ENCODE measurements around the gene HIF3A. TPM values are rescaled to one million over a fixed set of nuclear protein-coding genes. Genes with fewer than 3 reads are reported as not detected.

Gene HIF3A
- polyA plus RNA-seq (2013, experiment 1 of 2), result 26.2 TPM
- polyA plus RNA-seq (2013, experiment 2 of 2), result 28.6 TPM

DNA sequence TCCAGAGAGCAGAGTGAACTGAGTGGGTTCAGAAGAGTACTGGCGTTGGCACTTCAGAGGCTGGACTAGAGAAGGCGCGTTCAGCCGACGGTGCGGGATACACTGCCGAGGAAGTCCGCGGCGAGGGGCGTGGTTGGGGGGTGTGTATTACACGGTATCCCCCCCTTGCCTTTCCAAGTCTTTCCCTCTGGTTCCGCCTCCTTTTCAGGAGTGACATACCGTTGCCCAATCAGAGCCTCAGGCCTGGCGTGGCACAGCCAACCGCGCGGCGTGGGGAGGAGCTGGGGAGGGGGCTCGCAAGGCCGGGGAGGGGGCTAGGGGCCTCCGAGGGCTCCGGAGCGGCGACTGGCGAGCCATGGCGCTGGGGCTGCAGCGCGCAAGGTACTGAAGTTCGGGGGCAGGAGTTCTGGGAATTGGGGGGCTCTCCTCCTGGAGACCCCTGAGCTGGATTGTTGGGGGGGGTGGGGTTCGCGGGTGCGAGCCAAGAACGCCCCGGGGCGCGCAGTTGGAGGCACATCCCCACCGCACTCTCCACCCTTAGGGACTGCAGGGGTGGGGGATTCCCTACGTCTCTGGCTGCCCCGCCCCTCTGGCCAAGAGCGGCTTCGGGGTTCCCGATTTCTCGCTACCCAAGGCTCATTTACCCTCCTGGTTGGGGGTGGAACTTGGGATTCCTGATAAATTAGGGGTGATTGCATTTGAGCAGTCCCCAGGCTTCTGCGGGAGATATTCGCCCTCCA, at the start of gene HIF3A:
Gene HIF3A (plus strand): TSS at position 321 of the 740 bp plus-strand sequence. CDS start 35 bp downstream, at position 356.
- Histone ChIP-seq H3K14ac (ENCODE audit: low read length) (no peak within 1 kb of the TSS), H3K79me1 (ENCODE audit: low read depth, low read length) (peaks cover 4% of the 10 kb centered on the region), H3K27me3 (ENCODE audit: control insufficient read depth in 3 of 3, insufficient read depth in 3 of 3, low read depth in 1 of 3, low read length in 3 of 3) (peaks cover 0 to 2% (median 0%) of the 10 kb centered on the region in 3 experiments), H4K91ac (ENCODE audit: low read depth, low read length, poor library complexity) (no peak within 1 kb of the TSS), H3K9me3 (replicated peaks in 1 of 2; ENCODE audit: control insufficient read depth in 2 of 2, insufficient read depth in 1 of 2, low read depth in 1 of 2, low read length in 2 of 2) (peaks cover 0 to 4% of the 10 kb centered on the region in 2 donors), H3K36me3 (replicated peaks in 1 of 2; ENCODE audit: control insufficient read depth in 2 of 2, insufficient read depth in 2 of 2, low read length in 2 of 2) (no peaks in the 10 kb centered on the region), H3K27ac (replicated peaks; ENCODE audit: low read length) (no peak within 1 kb of the TSS), H3K4ac (ENCODE audit: low read length) (no peak within 1 kb of the TSS), H2BK15ac (ENCODE audit: low read length) (peak within 1 kb of the TSS; percentile 88), H4K8ac (ENCODE audit: low read depth, low read length) (no peak within 1 kb of the TSS), H3K4me1 (ENCODE audit: control insufficient read depth in 2 of 2, insufficient read depth in 1 of 2, low read depth in 1 of 2, low read length in 2 of 2) (peaks cover 10 to 20% of the 10 kb centered on the region in 2 donors), H3K9ac (ENCODE audit: low read depth, low read length, poor library complexity) (peak within 1 kb of the TSS; percentile 30), H3K18ac (ENCODE audit: low read length) (peak within 1 kb of the TSS; percentile 95), H2AK5ac (ENCODE audit: low read depth, low read length) (peak within 1 kb of the TSS; percentile 66), H2BK120ac (ENCODE audit: low read depth, low read length) (no peak within 1 kb of the TSS), H2BK5ac (ENCODE audit: low read length) (peak within 1 kb of the TSS; percentile 72), H3K4me2 (ENCODE audit: insufficient read depth, low read length, poor library complexity, severe bottlenecking) (peak within 1 kb of the TSS; percentile 86), H3K4me3 (ENCODE audit: low read length in 2 of 2) (peak within 1 kb of the TSS; percentile 54 to 79), H2AFZ (ENCODE audit: low read length) (peak within 1 kb of the TSS; percentile 93), H2BK12ac (ENCODE audit: low read length) (peak within 1 kb of the TSS; percentile 41), H3K23ac (ENCODE audit: low read depth, low read length, poor library complexity) (peak within 1 kb of the TSS; percentile 80)
- WGBS, 2 donors (ENCODE audit: extremely low coverage in 2 of 2, insufficient read length in 2 of 2, insufficient replicate concordance in 1 of 2), result no CpG with 5 or more reads among the region's 46 CpGs
- peak; percentile 94 for DNase-seq (ENCODE audit: low spot score)

DNA sequence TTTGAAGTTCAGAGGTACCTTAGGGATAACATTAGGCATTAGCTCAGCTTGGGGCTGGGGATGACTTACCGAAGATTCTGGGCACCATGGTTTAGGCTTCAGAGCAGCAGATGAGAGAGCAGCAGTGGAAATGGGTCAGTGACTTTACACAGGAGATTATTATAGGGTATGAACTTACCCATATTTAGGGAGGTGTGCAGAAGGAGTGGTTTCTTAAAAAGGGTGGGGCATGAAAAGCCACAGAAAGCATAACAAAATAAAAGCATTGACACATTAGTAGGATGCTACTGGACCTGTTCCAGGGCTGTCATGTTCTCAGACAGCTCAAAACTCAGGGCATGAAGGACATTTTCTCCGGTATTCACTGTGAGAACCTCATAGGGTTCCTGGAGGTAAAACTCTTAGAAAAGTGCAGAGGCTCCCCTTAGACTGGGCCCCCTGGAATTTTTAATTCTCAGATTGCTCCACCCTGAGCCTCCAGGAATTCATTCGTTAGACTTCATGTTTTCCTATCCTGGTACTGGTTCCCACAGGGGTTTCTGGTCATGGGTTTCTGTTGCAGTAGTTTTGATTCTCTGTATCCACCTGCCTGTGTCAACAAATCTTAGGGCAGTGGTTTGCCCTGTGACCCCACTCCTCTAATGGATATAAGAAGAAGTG, 46.6 kb upstream of the HIF3A start:
- Histone ChIP-seq H2BK12ac (ENCODE audit: low read length) (no peak overlapping the region), H3K36me3 (replicated peaks in 1 of 2; ENCODE audit: control insufficient read depth in 2 of 2, insufficient read depth in 2 of 2, low read length in 2 of 2) (no peaks in the 10 kb centered on the region), H2AFZ (ENCODE audit: low read length) (no peak overlapping the region), H3K23ac (ENCODE audit: low read depth, low read length, poor library complexity) (no peak overlapping the region), H2BK15ac (ENCODE audit: low read length) (no peak overlapping the region), H3K9me3 (replicated peaks in 1 of 2; ENCODE audit: control insufficient read depth in 2 of 2, insufficient read depth in 1 of 2, low read depth in 1 of 2, low read length in 2 of 2) (no peaks in the 10 kb centered on the region), H2AK5ac (ENCODE audit: low read depth, low read length) (no peak overlapping the region), H3K9ac (ENCODE audit: low read depth, low read length, poor library complexity) (no peak overlapping the region), H3K27me3 (ENCODE audit: control insufficient read depth in 3 of 3, insufficient read depth in 3 of 3, low read depth in 1 of 3, low read length in 3 of 3) (peaks cover 0 to 23% (median 0%) of the 10 kb centered on the region in 3 experiments), H4K91ac (ENCODE audit: low read depth, low read length, poor library complexity) (no peak overlapping the region), H3K4me3 (ENCODE audit: low read length in 2 of 2) (no peak overlapping the region), H3K18ac (ENCODE audit: low read length) (no peak overlapping the region), H3K79me1 (ENCODE audit: low read depth, low read length) (no peaks in the 10 kb centered on the region), H2BK120ac (ENCODE audit: low read depth, low read length) (no peak overlapping the region), H3K4me2 (ENCODE audit: insufficient read depth, low read length, poor library complexity, severe bottlenecking) (no peak overlapping the region), H3K4me1 (ENCODE audit: control insufficient read depth in 2 of 2, insufficient read depth in 1 of 2, low read depth in 1 of 2, low read length in 2 of 2) (peaks cover 0 to 8% of the 10 kb centered on the region in 2 donors), H4K8ac (ENCODE audit: low read depth, low read length) (no peak overlapping the region), H3K14ac (ENCODE audit: low read length) (no peak overlapping the region), H3K4ac (ENCODE audit: low read length) (no peak overlapping the region), H2BK5ac (ENCODE audit: low read length) (peak overlapping the region; percentile 20), H3K27ac (replicated peaks; ENCODE audit: low read length) (no peak overlapping the region)
- WGBS, 2 donors (ENCODE audit: extremely low coverage in 2 of 2, insufficient read length in 2 of 2, insufficient replicate concordance in 1 of 2), result no CpG with 5 or more reads among the region's 3 CpGs
- no peak for DNase-seq (ENCODE audit: low spot score)

DNA sequence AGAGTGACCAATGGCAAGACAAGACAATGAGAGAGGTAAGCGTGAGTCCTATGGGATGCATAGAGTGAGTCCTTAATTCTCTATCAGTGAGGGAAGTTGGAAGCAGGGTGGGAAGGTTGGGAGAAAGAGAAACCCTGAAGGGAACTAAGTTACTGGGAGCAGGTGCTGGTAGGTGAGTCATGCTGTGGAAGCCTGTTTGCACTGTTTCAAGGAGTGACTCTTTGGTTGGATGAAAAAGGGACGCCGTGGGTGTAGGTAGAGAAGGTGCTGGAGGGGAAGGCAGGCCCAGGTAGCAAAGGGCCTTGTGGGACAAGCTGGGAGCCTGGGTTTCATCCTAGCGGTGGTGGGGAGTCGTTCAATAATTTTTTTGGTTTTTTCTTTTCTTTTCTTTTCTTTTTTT, 45.4 kb upstream of the HIF3A start:
- H2BK15ac ChIP-seq (ENCODE audit: low read length), result no peak overlapping the region
- peaks cover 0 to 3% of the 10 kb centered on the region in 2 donors for H3K4me1 ChIP-seq (ENCODE audit: control insufficient read depth in 2 of 2, insufficient read depth in 1 of 2, low read depth in 1 of 2, low read length in 2 of 2)
- H3K4ac ChIP-seq (ENCODE audit: low read length), result no peak overlapping the region
- H3K23ac ChIP-seq (ENCODE audit: low read depth, low read length, poor library complexity), result peak overlapping the region; percentile 70
- H3K27ac ChIP-seq (replicated peaks; ENCODE audit: low read length), result no peak overlapping the region
- no peak overlapping the region for H4K91ac ChIP-seq (ENCODE audit: low read depth, low read length, poor library complexity)
- no peak overlapping the region for H4K8ac ChIP-seq (ENCODE audit: low read depth, low read length)
- peaks cover 0 to 15% (median 0%) of the 10 kb centered on the region in 3 experiments for H3K27me3 ChIP-seq (ENCODE audit: control insufficient read depth in 3 of 3, insufficient read depth in 3 of 3, low read depth in 1 of 3, low read length in 3 of 3)
- no peaks in the 10 kb centered on the region for H3K9me3 ChIP-seq (replicated peaks in 1 of 2; ENCODE audit: control insufficient read depth in 2 of 2, insufficient read depth in 1 of 2, low read depth in 1 of 2, low read length in 2 of 2)
- no peak overlapping the region for H2AK5ac ChIP-seq (ENCODE audit: low read depth, low read length)
- no peak overlapping the region for H2AFZ ChIP-seq (ENCODE audit: low read length)
- no peak overlapping the region for H3K4me2 ChIP-seq (ENCODE audit: insufficient read depth, low read length, poor library complexity, severe bottlenecking)
- H3K79me1 ChIP-seq (ENCODE audit: low read depth, low read length), result no peaks in the 10 kb centered on the region
- no CpG with 5 or more reads among the region's 5 CpGs for WGBS, 2 donors (ENCODE audit: extremely low coverage in 2 of 2, insufficient read length in 2 of 2, insufficient replicate concordance in 1 of 2)
- no peaks in the 10 kb centered on the region for H3K36me3 ChIP-seq (replicated peaks in 1 of 2; ENCODE audit: control insufficient read depth in 2 of 2, insufficient read depth in 2 of 2, low read length in 2 of 2)
- no peak overlapping the region for H3K9ac ChIP-seq (ENCODE audit: low read depth, low read length, poor library complexity)
- H2BK12ac ChIP-seq (ENCODE audit: low read length), result no peak overlapping the region
- DNase-seq (ENCODE audit: low spot score), result no peak
- H3K4me3 ChIP-seq (ENCODE audit: low read length in 2 of 2), result no peak overlapping the region
- H2BK120ac ChIP-seq (ENCODE audit: low read depth, low read length), result peak overlapping the region; percentile 10
- no peak overlapping the region for H2BK5ac ChIP-seq (ENCODE audit: low read length)
- H3K14ac ChIP-seq (ENCODE audit: low read length), result peak overlapping the region; percentile 22
- H3K18ac ChIP-seq (ENCODE audit: low read length), result peak overlapping the region; percentile 77

DNA sequence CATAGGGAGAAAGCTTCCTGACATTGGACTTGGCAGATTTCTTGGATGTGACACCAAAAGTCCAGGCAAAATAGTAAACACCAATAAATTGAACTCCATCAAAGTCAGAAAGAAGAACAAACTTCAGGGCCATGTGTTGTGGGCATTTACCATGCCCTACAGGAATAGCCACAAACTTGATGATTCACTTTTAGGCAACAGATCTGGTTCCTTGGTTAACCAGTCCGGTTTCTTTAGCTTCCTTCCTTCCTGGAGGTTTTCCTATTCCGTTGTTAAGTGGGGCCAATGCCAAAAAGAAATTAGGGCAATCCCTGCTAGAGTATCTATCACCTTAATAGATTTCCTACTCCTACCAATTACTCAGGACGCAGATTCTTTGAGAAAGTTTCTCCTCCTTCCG, 42.1 kb upstream of the HIF3A start:
- Histone ChIP-seq H2BK12ac (ENCODE audit: low read length) (no peak overlapping the region), H3K27ac (replicated peaks; ENCODE audit: low read length) (no peak overlapping the region), H4K91ac (ENCODE audit: low read depth, low read length, poor library complexity) (no peak overlapping the region), H3K4ac (ENCODE audit: low read length) (no peak overlapping the region), H3K4me3 (ENCODE audit: low read length in 2 of 2) (no peak overlapping the region), H2AFZ (ENCODE audit: low read length) (no peak overlapping the region), H2AK5ac (ENCODE audit: low read depth, low read length) (no peak overlapping the region), H2BK15ac (ENCODE audit: low read length) (no peak overlapping the region), H3K36me3 (replicated peaks in 1 of 2; ENCODE audit: control insufficient read depth in 2 of 2, insufficient read depth in 2 of 2, low read length in 2 of 2) (no peaks in the 10 kb centered on the region), H3K9ac (ENCODE audit: low read depth, low read length, poor library complexity) (no peak overlapping the region), H2BK5ac (ENCODE audit: low read length) (no peak overlapping the region), H3K9me3 (replicated peaks in 1 of 2; ENCODE audit: control insufficient read depth in 2 of 2, insufficient read depth in 1 of 2, low read depth in 1 of 2, low read length in 2 of 2) (no peaks in the 10 kb centered on the region), H3K23ac (ENCODE audit: low read depth, low read length, poor library complexity) (no peak overlapping the region), H3K4me2 (ENCODE audit: insufficient read depth, low read length, poor library complexity, severe bottlenecking) (no peak overlapping the region), H3K4me1 (ENCODE audit: control insufficient read depth in 2 of 2, insufficient read depth in 1 of 2, low read depth in 1 of 2, low read length in 2 of 2) (peaks cover 0 to 1% of the 10 kb centered on the region in 2 donors), H3K18ac (ENCODE audit: low read length) (no peak overlapping the region), H4K8ac (ENCODE audit: low read depth, low read length) (no peak overlapping the region), H3K27me3 (ENCODE audit: control insufficient read depth in 3 of 3, insufficient read depth in 3 of 3, low read depth in 1 of 3, low read length in 3 of 3) (peaks cover 0 to 7% (median 0%) of the 10 kb centered on the region in 3 experiments), H3K14ac (ENCODE audit: low read length) (no peak overlapping the region), H3K79me1 (ENCODE audit: low read depth, low read length) (no peaks in the 10 kb centered on the region), H2BK120ac (ENCODE audit: low read depth, low read length) (no peak overlapping the region)
- WGBS, 2 donors (ENCODE audit: extremely low coverage in 2 of 2, insufficient read length in 2 of 2, insufficient replicate concordance in 1 of 2), result no CpG with 5 or more reads among the region's 4 CpGs
- DNase-seq (ENCODE audit: low spot score), result no peak
